Inferior parietal cortex (tissue), 1 donor: Measurements from ENCODE around the gene DRAM1.
"Not testable (repeated sequence)": the region's sequence is repeated elsewhere in the genome, so short reads cannot be mapped to it uniquely, and the experiment has no call there.

Source experiments
- DNase-seq: peaks from one replicate; pipeline ENCODE4 v3.0.0-alpha.2; 2016; ENCODE audit errors: extremely low spot score

The DRAM1 gene

DNA sequence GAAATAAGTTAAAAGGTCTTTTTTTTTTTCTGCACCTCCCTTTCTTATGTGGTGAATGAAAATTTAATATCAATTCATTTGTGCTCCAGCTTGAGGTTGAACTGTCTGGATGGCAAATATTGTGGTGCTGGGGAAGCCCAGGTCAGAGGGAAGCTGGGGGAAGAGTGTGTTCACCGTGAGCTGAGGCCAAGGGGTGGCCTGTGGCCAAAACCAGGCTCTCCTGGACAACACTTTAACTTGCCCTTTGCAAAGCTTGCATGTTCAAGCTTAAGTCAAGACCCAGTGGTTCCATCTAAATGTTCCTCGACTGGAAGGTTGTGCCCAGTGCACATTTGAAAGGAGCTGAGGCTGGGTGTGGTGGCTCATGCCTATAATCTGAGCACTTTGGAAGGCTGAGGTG is 28.8 kb downstream of the DRAM1 start:
- no peak for DNase-seq

DNA sequence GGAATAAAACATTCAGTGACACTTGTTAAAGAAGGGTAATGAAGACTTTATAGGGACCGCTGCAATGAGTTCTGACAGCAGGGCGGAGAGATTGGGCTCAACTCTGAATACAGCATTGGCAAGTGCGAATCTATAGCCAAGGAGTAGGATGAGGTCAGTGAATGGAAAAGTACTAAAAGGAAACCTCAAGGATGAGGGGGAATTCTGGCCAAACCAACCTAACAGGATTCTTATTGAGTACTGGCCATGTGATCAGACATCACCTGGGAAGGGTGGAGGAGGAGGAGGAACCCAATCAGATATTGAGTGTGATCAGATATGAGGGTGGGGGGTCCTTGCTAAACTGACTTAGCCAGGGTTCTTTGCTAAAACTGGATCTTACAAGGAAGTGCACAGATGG is 31.0 kb downstream of the DRAM1 start:
- no peak for DNase-seq

DNA sequence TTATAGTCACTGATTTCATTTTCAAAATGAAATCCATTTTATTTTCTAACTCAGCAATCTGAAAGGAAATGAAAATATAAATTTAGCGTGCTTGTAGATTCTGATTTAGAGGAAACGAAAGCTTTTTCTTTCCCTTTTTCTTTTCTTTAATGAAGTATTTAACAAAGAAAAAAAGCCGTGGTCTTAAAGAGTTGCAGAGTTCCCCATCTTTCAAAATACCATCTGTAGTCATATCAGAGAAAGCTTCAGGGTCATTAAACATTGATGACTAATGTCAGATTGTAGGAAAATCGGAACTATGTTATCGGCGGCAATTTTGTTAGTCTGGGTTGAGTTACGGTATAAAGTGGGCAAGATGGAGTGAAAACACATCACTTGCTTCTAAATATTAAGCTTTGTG is 32.3 kb downstream of the DRAM1 start:
- no peak for DNase-seq

DNA sequence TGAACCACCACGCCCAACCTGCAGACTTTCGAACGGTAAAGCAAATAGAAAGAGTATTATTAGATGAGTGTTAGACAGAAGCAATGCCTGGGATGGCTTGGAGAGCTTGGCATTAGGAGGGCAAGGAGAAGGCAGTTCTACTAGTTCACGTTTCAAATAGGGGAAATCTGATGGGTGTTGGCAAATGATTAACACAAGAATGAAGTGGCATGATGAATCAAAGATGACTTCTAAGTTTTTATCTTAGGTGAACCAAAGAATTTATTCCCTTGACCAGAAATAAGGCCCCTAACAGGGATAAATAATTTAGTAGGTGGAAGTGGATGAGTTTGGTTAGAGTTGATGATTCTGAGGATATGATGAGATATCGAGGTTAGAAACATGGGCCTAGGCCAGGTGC is 38.5 kb downstream of the DRAM1 start:
- DNase-seq: no peak

DNA sequence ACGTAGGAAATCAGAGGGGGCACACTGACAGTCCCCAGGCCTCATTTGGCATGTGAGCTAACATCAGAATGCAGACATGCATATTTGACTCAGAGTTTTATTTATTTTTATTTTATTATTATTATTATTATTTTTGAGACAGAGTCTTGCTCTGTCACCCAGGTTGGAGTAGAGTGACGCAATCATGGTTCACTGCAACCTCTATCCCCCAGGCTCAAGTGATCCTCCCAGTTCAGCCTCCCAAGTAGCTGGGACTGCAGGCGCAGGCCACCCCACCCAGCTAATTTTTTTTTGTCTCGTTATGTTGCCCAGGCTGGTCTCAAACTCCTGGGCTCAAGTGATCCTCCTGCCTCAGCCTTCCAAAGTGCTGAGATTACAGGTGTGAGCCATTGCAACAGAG is 41.4 kb downstream of the DRAM1 start:
- not testable (repeated sequence) for DNase-seq

DNA sequence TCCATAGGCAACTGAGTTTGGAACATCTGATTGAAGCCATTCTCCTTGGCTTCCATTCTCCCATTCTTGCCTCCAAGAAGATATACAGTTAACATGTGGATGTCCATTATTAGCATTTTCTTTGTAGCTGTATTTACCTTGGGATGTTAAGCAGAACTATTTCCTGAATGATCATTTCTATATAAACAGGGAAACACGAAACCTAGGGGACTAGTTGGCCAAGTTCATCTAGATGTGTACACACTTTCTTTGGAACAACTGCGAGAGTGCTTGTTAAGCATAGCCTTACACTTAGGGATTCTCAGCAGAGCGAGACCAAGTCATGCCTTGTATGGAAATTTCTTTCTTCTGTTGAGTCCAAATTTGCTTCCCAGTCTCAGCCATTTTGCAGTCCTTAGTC is 42.1 kb downstream of the DRAM1 start:
- no peak for DNase-seq

DNA sequence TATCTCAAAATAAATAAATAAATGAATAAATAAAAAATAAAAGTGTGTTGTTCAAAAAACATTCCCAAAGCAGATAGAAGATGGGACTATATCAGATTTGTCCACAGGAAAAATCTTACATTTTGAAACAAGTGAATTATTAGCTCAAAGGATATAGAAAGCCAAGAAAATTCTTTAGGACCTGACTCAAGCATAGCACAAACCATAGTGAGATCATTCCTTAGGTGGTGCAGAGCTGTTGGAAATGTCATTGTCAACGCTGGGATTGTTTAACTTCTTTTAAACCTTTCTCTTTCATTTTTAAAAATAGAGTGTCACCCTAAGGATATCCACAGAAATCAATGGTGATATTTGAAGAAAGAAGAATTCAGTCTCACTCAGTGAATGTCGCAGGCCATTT is 43.5 kb downstream of the DRAM1 start:
- no peak for DNase-seq

DNA sequence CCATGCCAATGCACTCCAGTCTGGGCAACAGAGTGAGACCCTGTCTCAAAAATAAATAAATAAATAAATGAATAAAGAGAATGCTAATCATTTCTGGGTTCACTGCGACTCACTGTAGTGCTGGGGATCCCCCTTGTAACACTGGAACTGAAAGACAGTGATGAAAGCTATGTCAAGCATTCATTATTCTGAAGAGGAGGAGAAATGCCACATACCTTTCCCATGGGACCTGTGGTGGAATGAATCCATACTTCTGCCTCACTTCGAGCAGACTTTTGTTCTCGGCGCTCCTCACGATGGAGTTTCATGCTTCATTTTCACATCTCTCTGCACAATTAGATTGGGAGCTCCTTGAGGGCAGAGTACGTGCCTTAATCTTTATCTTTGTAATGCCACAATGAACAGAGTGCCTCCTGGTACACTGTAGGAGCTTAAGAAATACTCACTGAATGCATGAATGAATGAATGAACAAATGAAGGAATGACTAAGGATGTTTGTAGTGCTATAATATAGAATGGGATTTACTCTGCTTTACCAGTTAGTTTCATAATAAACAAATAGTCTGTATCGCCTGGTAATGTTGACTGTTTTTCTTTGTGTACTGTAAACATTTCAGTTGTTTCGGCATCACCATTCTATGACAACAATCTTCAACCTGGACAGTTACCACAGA is 45.8 kb downstream of the DRAM1 start:
- no peak for DNase-seq

DNA sequence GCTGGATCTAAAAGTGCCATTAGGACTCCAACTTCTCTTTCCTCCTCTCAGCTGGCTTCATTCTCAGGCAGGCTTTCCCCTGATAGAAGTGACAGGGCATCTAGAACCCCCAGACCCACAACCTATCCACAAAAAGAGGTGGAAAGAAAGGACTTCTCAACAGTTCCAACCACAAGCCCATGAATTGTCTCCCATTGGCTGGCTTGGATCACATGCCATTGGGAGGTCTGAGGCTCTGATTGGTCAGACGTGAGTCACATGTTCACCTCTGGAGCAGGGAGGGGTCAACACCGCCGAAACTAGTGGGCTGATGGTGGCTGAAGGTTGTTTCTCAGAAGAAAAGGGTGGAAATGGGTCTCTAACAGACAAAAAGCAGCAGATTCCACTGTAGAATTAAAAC is 47.2 kb downstream of the DRAM1 start:
- DNase-seq: no peak

DNA sequence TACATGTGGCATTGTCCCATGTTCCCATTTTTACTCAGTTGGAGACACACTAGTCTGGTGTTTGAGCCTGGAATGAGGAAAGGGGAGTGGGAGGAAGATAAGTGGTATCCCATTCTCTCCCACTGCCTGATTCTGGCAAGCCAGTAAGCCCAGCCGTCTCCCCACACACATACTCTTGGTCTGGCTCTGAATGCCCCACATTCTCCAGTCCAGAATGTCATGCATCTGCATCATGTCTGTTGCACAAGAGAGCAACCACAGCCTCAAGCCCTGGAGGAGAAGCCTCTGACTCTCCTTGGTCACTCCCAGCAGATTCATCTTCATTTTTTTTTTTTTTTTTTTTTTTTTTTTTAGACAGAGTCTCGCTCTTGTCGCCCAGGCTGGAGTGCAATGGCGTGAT is 48.0 kb downstream of the DRAM1 start:
- no peak for DNase-seq

DNA sequence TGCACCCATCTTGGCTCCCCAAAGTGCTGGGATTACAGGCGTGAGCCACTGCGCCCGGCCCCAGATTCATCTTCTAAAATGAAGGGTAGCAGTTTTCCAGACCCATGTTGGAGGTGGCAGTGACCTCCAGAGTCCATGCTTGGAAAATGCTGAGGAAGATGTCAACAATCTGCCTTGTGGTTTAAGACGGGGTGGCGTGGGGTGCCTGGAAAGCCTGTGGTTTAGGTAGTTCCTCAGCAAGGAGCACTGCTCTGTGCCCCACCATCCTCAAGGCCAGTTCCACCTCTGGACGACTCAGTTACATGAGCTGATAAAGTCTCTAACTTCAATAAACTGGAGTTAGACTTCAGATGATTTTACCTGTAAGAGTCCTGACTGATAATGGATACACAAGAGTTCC is 48.6 kb downstream of the DRAM1 start:
- DNase-seq: no peak

DNA sequence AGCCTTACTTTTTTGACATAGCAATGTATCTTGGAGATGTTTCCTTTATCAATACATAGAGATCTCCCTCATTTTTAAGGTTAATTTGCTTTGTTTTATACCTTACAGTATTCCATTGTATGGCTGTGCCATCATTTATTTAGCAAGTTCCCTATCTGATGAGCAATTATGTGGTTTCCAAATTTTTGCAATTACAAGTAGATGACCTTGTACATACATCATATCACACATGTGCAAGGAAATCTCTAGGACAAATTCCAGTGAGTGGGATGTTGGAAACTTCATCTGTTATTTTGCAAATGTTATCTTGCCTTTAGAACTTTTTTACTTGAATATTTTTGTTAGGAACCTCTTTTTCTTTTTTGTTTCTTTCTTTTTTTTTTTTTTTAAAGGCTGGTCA is 49.7 kb downstream of the DRAM1 start:
- no peak for DNase-seq

DNA sequence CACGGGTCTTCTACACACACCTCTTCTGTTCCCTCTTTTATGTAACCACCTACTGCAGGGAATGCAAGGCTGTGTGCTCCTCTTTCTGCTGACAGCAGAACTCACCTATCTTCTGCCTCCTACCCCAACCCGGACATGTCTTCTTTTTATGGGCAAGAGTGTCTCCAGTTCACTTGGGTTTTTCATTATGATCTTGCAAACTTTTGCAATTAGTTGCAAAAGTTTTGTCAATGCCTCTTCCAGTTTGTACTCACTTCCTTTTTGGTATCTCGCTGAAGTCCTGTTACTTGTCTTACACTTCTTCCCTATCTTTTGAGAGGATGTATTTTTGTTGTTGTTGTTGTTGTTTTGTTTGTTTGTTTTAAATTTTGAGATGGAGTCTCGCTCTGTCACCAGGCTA is 50.6 kb downstream of the DRAM1 start:
- DNase-seq: no peak

DNA sequence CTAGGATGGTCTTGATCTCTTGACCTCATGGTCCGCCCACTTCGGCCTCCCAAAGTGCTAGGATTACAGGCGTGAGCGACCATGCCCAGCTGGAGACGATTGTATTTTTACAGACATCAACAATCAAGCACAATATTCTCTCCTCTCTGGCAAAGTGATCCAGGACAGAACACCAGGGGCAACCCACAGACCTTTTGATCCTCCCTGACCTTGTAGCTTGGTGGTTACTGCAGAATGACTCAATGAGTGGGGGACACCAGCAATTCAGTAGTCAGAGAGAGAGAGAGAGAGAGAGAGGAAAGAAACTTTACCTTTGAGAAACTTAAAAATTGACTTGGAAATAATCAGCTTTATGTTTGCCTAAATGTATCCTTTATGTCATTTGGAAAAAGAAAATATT is 51.2 kb downstream of the DRAM1 start:
- DNase-seq: no peak

DNA sequence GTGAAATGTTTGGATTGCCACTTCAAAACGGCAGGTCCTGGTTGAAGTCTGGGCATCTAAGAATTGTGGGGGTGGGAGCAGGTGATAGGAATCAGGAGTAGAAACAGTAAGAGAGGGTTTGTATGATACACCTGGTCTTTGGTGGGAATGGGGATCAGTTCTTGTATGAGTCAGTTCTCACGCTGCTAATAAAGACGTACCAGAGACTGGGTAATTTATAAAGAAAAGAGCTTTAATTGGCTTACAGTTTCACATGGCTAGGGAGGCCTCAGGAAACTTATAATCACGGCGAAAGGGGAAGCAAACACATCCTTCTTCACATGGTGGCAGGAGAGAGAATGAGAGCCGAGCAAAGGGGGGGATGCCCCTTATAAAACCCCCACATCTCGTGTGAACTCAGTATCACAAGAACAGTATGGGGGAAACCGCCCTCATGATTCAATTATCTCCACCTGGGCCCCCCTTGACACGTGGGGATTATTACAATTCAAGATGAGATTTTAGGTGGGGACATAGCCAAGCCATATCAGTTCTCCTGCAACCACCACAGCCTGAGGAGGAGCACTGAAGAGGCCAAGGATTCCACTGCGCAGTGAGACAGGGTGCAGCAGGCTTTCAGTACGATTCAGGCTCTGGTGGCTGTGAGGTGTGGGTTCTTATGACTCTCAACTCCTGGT is 52.1 kb downstream of the DRAM1 start:
- no peak for DNase-seq

DNA sequence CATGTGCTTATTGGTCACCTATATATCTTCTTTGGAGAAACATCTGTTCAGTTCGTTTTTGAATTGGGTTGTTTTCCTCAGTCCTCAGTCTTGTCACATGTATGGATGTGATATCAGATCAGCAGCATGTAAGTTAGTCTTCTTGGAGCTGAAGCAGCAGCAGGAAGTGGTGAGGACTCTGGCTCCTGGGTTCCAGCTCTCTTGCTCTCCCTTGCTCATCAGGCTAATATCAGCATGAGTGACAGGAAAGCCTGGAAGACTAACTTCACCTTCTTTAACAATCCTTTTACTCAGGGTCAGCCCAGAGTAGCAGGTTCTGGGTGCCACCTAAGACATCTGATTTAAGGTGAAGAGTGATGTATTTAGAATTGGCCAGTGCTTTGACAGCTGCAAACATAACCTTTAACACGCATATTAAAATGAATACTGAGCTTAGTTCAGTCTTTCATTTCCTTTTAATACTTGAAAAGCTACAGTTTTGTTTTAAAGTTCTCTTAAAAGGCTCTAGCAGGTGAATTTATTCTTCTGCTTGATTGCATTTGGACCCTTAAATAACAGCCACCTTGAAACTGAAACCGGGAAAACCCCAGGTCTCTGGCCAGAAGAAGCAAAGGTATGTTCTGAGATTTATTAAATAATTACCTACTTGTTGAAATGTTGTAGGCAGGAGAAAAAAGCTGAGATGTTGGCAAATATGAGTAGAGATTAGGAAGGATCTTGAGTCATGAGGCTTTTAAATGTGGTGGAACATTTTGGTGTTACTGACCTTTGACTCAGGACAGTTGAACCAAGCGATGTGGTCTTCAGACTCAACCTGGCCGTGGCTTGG is 54.3 kb downstream of the DRAM1 start:
- DNase-seq: no peak

DNA sequence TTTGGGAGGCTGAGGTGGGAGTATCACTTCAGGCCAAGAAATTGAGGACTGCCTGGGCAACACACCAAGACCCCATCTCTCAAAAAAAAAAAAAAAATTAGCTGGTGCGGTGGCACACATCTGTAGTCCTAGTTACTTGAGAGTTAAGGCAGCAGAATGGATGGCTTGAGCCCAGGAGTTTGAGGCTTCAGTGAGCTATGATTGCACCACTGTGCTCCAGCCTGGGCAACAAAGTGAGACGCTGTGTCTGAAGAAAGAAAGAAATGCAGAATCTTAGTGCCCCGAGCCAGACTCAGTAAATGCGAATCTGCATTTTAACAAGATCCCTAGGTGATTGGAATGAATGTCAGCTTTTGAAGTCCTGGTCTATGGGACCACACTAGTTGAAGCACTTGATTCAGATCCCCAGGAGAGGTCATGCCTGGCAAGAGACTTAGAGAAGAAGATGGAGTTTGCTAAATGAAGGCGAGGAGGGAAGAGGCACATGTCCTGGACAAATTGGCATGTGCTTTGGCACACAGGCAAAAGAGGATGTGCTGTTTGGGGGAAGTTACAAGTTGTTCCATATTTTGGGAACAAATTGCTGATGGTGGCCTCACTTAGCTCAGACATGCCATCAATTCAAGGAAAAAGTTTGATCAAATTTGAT is 56.6 kb downstream of the DRAM1 start:
- no peak for DNase-seq

DNA sequence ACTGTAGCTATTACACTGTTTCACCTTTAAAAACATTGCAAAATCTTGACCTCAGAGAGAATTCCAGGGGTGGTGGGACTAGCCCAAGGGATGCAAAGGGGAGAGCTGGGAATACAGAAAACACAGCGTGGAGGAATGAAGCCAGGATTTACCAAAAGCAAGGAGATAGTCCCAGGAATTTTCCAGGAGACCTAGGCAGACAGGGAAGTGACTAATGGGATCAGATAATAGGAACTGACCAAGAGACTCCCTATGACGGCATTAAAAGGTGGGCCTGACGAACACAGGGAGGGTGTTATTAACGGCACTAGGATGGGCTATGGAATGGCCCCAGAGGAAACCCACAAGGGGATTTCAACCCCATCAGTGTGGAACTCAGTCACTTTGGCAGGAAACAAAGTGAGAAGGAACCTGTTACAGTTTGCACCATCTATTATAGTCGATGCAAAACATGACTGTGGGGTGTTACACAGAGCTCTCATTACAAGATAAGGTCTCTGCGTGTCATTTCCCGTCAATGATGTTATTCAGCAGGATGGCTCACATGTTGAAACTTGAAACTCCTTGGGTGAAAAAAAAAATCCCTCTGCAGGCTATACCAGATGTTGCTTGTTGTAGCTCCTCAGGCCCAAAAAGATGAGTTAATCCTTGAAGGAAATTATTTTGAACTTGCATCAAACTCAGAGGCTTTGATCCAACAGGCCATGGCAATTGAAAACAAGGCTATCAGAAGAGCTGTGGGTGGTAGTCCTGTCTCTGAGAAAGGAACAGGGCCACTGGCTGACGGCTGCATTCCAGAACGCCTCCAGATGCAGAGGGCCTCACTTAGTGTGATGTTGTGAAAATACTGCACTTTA is 58.7 kb downstream of the DRAM1 start:
- DNase-seq: no peak

DNA sequence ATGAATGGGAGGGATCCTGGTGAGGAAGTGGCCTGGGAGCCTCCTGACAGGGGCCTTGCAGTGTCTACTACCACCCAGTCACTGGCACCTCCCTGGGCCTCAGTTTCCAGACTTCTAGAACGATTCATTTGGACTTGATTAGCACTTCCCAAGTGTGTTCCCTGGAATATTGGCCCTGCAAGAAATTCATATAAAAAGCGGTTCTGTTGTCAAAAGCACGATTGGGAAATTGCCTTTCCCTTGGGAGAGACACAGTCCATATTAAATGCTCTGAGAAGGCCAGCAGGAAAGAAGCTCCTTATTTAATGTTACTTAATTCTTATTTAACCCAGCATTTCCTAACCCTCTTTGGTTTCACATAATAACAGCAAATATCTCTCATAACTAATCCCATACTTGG is 61.9 kb downstream of the DRAM1 start:
- DNase-seq: no peak

DNA sequence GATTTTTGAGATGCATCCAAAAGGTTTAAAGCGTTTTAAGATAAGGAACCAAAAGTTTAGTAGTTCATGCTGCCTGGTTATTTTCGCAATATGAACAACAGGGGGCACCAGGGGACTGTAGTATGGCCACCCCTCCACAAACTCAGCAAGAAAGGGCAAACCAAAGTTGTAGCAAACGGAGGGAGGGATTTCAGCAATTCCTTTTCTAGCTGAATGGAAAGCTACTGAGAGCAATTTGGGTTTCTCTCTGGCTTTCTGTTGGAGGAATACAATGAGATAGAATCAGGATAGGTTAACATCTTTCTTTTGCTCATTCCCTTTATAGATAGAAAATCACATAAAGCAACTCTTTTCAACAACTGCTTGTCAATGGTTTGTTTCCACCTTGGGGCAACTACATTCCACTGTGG is 62.5 kb downstream of the DRAM1 start:
- peak; percentile 69 for DNase-seq

DNA sequence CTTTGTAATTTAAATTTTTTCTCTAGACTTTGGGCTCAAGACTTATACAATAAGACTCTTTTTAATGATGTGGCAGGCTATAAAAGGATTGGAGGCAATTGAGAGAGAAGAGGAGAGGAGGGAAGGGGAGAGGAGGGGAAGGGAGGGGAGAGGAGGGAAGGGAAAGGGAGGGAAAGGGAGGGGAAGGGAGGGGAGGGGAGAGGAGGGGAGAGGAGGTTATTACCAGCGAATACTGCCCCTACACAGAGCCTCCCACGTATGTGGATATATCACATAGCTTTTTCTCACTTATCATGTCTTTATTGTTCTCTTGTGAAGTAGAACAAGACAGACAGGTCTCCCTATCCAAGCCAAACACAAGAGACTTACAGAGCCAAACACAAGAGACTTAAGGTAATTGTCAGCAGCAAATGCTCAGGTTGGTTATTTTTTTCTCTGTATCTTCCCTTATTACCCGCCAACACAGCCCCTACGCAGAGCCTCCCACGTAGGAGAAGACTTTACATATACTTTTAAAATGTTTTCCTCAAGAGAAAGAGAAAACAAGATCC is 63.1 kb downstream of the DRAM1 start:
- no peak for DNase-seq
